Uterus (tissue), 4 donors: ENCODE data around the gene NDUFB3. TPM values are rescaled to one million over a fixed set of nuclear protein-coding genes. Genes with fewer than 3 reads are reported as not detected.

Source experiments
- DNase-seq, 2 donors: peaks; one replicate each; pipeline ENCODE4 v3.0.0-alpha.2; 2019 to 2020
- H3K27ac ChIP-seq, 2 donors: fragments of 200-600 bp; sonication (generic); 1 replicate in 1 of 2; 2 replicates in 1 of 2; pipeline ENCODE4 v1.5.1; 2016 to 2018
- H3K27me3 ChIP-seq, 2 donors: fragments of 200-600 bp; sonication (generic); one replicate each; pipeline ENCODE4 v1.5.1; 2018 to 2019; ENCODE audit warnings: control low read depth in 1 of 2
- H3K36me3 ChIP-seq, 2 donors: fragments of 200-600 bp; sonication (generic); one replicate each; pipeline ENCODE4 v1.5.1; 2019; ENCODE audit warnings: control low read depth in 1 of 2
- H3K4me1 ChIP-seq, 2 donors: fragments of 200-600 bp; sonication (generic); one replicate each; pipeline ENCODE4 v1.5.1; 2018 to 2019; ENCODE audit warnings: control low read depth in 1 of 2
- H3K4me3 ChIP-seq, 2 donors: fragments of 200-600 bp; sonication (generic); 1 replicate in 1 of 2; 2 replicates in 1 of 2; pipeline ENCODE4 v1.5.1; 2018 to 2019; ENCODE audit warnings: mild to moderate bottlenecking in 1 of 2
- H3K9me3 ChIP-seq, 2 donors: fragments of 200-600 bp; sonication (generic); one replicate each; pipeline ENCODE4 v1.5.1; 2019; ENCODE audit warnings: control low read depth in 1 of 2
- POLR2A ChIP-seq, 2 donors: fragments of 450-650 bp; IDR thresholded peaks; one replicate each; pipeline ENCODE4 v1.6.1; 2016; ENCODE audit warnings: antibody characterized with exemption in 2 of 2, mild to moderate bottlenecking in 1 of 2, moderate library complexity in 1 of 2
- intact Hi-C: fragments of 100-400 bp; cut with DNase I; formaldehyde crosslinking; loops from one replicate; pipeline ENCODE4 v1.15.1; 2023; ENCODE audit warnings: low total_unique reads
- small RNA-seq: library from RNA; depleted of rRNA; stranded (forward); fragments of <200 nt; gene quantifications from one replicate; pipeline ENCODE3, GENCODE V24; 2016
- total RNA-seq, 4 donors: library from RNA; depleted of rRNA in 3 of 4; stranded (reverse); fragments of >200 nt in 3 of 4; gene quantifications; one replicate each; pipeline versions ENCODE4 v1.1.0 to v1.2.4, GENCODE V29; 2014 to 2023
- TF ChIP-seq, protein P1 (sequence below), 4 experiments: fragments of 200-600 bp in 2 of 4; fragments of 450-650 bp in 2 of 4; sonication (generic) in 2 of 4; IDR thresholded peaks; one replicate each; pipeline ENCODE4 v1.5.1; 2016 to 2019; ENCODE audit warnings: antibody characterized with exemption in 4 of 4, mild to moderate bottlenecking in 2 of 4, moderate library complexity in 1 of 4
- donor health status: DM: yes; HTN: yes; CAD: no.

Gene NDUFB3
- total RNA-seq, 4 donors from 2014 or later: 31.2 to 129 (median 38.3) TPM

- Histone ChIP-seq H3K36me3 (no peaks in the 10 kb centered on the region), H3K9me3 (no peaks in the 10 kb centered on the region), H3K4me1 (peaks cover 0 to 13% of the 10 kb centered on the region in 2 donors), H3K27ac (peak overlapping the region; percentile 53 to 80), H3K27me3 (no peaks in the 10 kb centered on the region), H3K4me3 (no peak overlapping the region)
- no peak for TF ChIP-seq POLR2A (IDR thresholded peaks at IDR 0.05)
- TF ChIP-seq, protein P1, sequence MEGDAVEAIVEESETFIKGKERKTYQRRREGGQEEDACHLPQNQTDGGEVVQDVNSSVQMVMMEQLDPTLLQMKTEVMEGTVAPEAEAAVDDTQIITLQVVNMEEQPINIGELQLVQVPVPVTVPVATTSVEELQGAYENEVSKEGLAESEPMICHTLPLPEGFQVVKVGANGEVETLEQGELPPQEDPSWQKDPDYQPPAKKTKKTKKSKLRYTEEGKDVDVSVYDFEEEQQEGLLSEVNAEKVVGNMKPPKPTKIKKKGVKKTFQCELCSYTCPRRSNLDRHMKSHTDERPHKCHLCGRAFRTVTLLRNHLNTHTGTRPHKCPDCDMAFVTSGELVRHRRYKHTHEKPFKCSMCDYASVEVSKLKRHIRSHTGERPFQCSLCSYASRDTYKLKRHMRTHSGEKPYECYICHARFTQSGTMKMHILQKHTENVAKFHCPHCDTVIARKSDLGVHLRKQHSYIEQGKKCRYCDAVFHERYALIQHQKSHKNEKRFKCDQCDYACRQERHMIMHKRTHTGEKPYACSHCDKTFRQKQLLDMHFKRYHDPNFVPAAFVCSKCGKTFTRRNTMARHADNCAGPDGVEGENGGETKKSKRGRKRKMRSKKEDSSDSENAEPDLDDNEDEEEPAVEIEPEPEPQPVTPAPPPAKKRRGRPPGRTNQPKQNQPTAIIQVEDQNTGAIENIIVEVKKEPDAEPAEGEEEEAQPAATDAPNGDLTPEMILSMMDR (IDR thresholded peaks at IDR 0.05): no peak
- DNase-seq: no peak
- intact Hi-C loops: no loop called here
Observed at GRCh38 chr2:201130524-201131186, 58.9 kb downstream of the NDUFB3 start.

DNA sequence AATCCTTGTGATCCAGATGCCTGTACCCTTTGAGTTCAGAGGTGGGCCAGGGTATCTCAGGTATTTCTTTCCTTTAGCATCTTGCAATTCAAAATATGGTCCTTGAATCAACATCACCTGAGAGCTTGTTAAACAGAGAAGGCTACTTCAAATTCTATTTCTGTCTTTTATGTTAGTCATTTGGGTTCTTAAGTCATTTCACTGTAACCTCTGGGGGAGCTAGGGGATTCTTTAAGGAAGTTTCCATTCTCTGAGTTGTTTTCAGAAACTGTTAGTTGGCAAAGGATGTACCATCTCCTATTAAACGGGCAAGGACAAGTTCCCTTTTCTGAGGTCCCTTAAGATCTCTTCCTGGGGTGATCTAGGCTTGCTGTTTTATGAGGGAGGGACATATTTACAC is 60.7 kb downstream of the NDUFB3 start:
- Histone ChIP-seq H3K27ac (peak overlapping the region; percentile 2 to 80), H3K4me3 (no peak overlapping the region), H3K36me3 (no peaks in the 10 kb centered on the region), H3K9me3 (no peaks in the 10 kb centered on the region), H3K4me1 (peaks cover 0 to 6% of the 10 kb centered on the region in 2 donors), H3K27me3 (no peaks in the 10 kb centered on the region)
- DNase-seq: no peak
- intact Hi-C loops: no loop called here
- TF ChIP-seq, protein P1 (IDR thresholded peaks at IDR 0.05): no peak
- TF ChIP-seq POLR2A (IDR thresholded peaks at IDR 0.05): no peak

Small RNA genes within 50 kb of the gene (small RNA-seq; reads per million reads assigned to genes)
- gene RNU6-1206P: not detected

Other genes with a start within 250 kb of the NDUFB3 start
- 100 to 1,000 TPM; 187 to 265 (median 234) TPM for gene CLK1, start 207.3 kb upstream of the NDUFB3 start, total RNA-seq
- 10 to 100 TPM in 3 of 4 donors, under 1 TPM in 1; 0.59 to 76.8 (median 27.5) TPM for gene PPIL3, start 182.9 kb upstream of the NDUFB3 start, total RNA-seq
- 10 to 100 TPM; 20.7 to 78.2 (median 45.2) TPM for gene NIF3L1, start 182.6 kb upstream of the NDUFB3 start, total RNA-seq
- 10 to 100 TPM in 3 of 4 donors, 1 to 10 TPM in 1; 3.5 to 53.3 (median 22.6) TPM for gene ORC2, start 108.3 kb upstream of the NDUFB3 start, total RNA-seq
- gene HYCC2, start 330 bp upstream of the NDUFB3 start, total RNA-seq: 10 to 100 TPM in 2 of 4 donors, 1 to 10 TPM in 2; 2.8 to 36.3 (median 21.1) TPM
- 100 to 1,000 TPM; 176 to 217 (median 201) TPM for gene CFLAR, start 44.2 kb downstream of the NDUFB3 start, total RNA-seq
- gene CASP10, start 111.1 kb downstream of the NDUFB3 start, total RNA-seq: 10 to 100 TPM in 2 of 4 donors, 1 to 10 TPM in 2; 1.8 to 21.6 (median 11.7) TPM
- 100 to 1,000 TPM in 1 of 4 donors, 10 to 100 TPM in 2, 1 to 10 TPM in 1; 2.6 to 111 (median 20.7) TPM for gene CASP8, start 188.5 kb downstream of the NDUFB3 start, total RNA-seq